ENCODE results near the gene JMJD1C.

DNA sequence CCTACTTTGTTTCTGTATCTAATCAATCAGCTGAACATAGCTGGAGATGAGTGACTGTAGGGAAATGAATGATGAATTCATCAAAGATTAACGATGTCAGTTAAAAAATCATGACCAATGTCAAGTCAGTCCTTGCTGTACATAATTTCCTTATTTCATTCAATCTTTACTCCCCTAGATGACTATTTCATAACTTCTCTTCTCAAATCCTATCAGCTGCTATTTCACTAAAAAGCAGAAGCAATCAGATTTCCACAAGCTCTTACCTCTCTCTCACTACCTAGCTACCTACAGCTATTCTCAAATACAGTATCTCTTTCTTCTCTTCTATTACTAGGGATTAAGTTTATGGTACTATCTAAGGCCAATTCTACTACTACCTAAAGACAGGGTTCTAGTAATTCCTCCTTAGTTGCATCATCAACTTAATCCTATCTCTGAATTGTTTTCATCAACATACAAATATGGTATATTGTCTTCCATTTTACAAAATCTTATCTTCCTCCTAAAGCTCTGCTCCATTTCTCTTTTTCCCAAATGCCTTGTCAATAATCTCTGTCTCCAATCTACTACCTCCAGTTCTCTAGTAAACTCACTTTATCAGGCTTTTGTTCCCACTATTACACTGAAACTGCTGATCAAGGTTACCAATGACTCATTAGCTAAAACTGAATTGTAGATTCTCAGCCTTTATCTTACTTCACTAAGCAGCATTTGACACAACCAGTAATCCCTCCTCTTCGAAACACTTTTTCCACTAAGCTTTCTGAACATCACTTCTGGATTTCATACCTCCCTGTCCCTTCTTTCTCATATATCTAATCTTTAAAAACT, 28.4 kb downstream of the JMJD1C start:
- TF ChIP-seq, protein P1, sequence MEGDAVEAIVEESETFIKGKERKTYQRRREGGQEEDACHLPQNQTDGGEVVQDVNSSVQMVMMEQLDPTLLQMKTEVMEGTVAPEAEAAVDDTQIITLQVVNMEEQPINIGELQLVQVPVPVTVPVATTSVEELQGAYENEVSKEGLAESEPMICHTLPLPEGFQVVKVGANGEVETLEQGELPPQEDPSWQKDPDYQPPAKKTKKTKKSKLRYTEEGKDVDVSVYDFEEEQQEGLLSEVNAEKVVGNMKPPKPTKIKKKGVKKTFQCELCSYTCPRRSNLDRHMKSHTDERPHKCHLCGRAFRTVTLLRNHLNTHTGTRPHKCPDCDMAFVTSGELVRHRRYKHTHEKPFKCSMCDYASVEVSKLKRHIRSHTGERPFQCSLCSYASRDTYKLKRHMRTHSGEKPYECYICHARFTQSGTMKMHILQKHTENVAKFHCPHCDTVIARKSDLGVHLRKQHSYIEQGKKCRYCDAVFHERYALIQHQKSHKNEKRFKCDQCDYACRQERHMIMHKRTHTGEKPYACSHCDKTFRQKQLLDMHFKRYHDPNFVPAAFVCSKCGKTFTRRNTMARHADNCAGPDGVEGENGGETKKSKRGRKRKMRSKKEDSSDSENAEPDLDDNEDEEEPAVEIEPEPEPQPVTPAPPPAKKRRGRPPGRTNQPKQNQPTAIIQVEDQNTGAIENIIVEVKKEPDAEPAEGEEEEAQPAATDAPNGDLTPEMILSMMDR (conservative IDR thresholded peaks at IDR 0.05; ENCODE audit: low read depth, low read length): no peak
- TF ChIP-seq EZH2 (IDR thresholded peaks at IDR 0.05; ENCODE audit: low read length, unreplicated experiment): no peak

Data from PC-3 (cell line).